Osteoblast (primary cell): ENCODE data around the gene TGFB1. TPM values are rescaled to one million over a fixed set of nuclear protein-coding genes. Genes with fewer than 3 reads are reported as not detected.

Source experiments
- DNase-seq: peaks from one replicate; pipeline ENCODE4 v3.0.0; 2011; ENCODE audit warnings: low spot score, mixed read lengths; ENCODE audit not compliant: insufficient read length; ENCODE audit errors: missing footprints
- H2AFZ ChIP-seq: 2 replicates; pipeline ENCODE4 v1.6.0; 2011; ENCODE audit warnings: mild to moderate bottlenecking, low read length
- H3K27ac ChIP-seq: 2 replicates; pipeline ENCODE4 v1.5.1; 2011; ENCODE audit warnings: mild to moderate bottlenecking, low read depth, low read length, moderate library complexity
- H3K27me3 ChIP-seq: 2 replicates; pipeline ENCODE4 v1.6.0; 2012; ENCODE audit warnings: mild to moderate bottlenecking, control low read depth, inconsistent platforms, low read length, moderate library complexity; ENCODE audit not compliant: insufficient read depth
- H3K36me3 ChIP-seq: 2 replicates; pipeline ENCODE4 v1.5.1; 2011; ENCODE audit warnings: mild to moderate bottlenecking, low read length, control low read depth, moderate library complexity; ENCODE audit not compliant: insufficient read depth
- H3K4me1 ChIP-seq: 2 replicates; pipeline ENCODE4 v1.5.1; 2011; ENCODE audit warnings: mild to moderate bottlenecking, low read length, control low read depth, moderate library complexity; ENCODE audit not compliant: insufficient read depth
- H3K4me2 ChIP-seq: 2 replicates; pipeline ENCODE4 v1.6.0; 2011; ENCODE audit warnings: mild to moderate bottlenecking, low read length; ENCODE audit not compliant: insufficient read depth
- H3K4me3 ChIP-seq: fragments of 200-600 bp; sonication (generic); 3 replicates; pipeline ENCODE4 v1.5.1; 2012; ENCODE audit warnings: mild to moderate bottlenecking, low read length, inconsistent platforms; ENCODE audit not compliant: insufficient read depth
- H3K79me2 ChIP-seq: 2 replicates; pipeline ENCODE4 v1.6.0; 2012; ENCODE audit warnings: mild to moderate bottlenecking, low read length, control low read depth, inconsistent platforms; ENCODE audit not compliant: insufficient read depth
- H3K9me3 ChIP-seq: 2 replicates; pipeline ENCODE4 v1.5.1; 2011; ENCODE audit warnings: low read depth, low read length, control low read depth
- H4K20me1 ChIP-seq: 2 replicates; pipeline ENCODE4 v1.6.0; 2012; ENCODE audit warnings: mild to moderate bottlenecking, low read length, control low read depth; ENCODE audit not compliant: insufficient read depth
- total RNA-seq: library from RNA; depleted of rRNA; stranded (reverse); fragments of >200 nt; gene quantifications from 2 replicates; pipeline ENCODE4 v1.2.3, GENCODE V29; 2012
- TF ChIP-seq, protein P1 (sequence below): IDR thresholded peaks from 2 replicates; pipeline ENCODE4 v1.5.1; 2011; ENCODE audit warnings: mild to moderate bottlenecking, low read depth, low read length, moderate library complexity; ENCODE audit errors: extremely low read depth

TGFB1 gene
- total RNA-seq, 1 donor: 17.4 TPM

DNA sequence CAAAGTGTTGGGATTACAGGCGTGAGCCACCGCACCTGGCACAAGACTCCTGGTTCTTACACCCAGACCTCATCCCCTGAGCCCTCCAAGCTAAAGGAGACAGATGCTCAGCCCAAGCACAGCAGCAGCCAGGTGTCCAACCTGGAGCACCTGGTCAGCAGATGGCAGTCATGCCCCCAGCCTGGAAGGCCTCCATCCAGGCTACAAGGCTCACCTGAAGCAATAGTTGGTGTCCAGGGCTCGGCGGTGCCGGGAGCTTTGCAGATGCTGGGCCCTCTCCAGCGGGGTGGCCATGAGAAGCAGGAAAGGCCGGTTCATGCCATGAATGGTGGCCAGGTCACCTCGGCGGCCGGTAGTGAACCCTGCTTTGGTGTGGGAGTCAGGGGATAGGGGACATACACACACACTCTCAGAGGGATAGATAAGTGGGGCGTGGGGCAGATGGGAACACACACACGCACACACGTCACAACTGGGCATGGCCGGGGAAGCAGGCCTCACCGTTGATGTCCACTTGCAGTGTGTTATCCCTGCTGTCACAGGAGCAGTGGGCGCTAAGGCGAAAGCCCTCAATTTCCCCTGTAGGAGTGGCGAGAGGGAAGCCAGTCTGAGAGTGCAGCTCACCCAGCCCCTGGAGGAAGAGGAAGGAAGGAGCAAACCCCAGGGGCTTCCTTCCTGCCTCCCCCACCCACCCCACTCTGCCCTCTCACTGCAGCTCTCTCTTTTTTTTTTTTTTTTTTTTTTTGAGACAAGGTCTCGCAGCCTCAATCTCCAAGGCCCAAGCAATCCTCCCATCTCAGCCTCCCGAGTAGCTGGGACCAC lies 11.8 kb downstream of the TGFB1 start:
- no peak for DNase-seq
- Histone ChIP-seq H3K4me3 (no peak overlapping the region), H2AFZ (no peak overlapping the region), H3K36me3 (peaks cover 59% of the 10 kb centered on the region), H3K4me1 (no peaks in the 10 kb centered on the region), H3K79me2 (peaks cover 22% of the 10 kb centered on the region), H3K27me3 (no peaks in the 10 kb centered on the region), H3K9me3 (no peaks in the 10 kb centered on the region), H3K4me2 (no peak overlapping the region), H4K20me1 (peaks cover 23% of the 10 kb centered on the region), H3K27ac (no peak overlapping the region)
- TF ChIP-seq, protein P1, sequence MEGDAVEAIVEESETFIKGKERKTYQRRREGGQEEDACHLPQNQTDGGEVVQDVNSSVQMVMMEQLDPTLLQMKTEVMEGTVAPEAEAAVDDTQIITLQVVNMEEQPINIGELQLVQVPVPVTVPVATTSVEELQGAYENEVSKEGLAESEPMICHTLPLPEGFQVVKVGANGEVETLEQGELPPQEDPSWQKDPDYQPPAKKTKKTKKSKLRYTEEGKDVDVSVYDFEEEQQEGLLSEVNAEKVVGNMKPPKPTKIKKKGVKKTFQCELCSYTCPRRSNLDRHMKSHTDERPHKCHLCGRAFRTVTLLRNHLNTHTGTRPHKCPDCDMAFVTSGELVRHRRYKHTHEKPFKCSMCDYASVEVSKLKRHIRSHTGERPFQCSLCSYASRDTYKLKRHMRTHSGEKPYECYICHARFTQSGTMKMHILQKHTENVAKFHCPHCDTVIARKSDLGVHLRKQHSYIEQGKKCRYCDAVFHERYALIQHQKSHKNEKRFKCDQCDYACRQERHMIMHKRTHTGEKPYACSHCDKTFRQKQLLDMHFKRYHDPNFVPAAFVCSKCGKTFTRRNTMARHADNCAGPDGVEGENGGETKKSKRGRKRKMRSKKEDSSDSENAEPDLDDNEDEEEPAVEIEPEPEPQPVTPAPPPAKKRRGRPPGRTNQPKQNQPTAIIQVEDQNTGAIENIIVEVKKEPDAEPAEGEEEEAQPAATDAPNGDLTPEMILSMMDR: no peak

DNA sequence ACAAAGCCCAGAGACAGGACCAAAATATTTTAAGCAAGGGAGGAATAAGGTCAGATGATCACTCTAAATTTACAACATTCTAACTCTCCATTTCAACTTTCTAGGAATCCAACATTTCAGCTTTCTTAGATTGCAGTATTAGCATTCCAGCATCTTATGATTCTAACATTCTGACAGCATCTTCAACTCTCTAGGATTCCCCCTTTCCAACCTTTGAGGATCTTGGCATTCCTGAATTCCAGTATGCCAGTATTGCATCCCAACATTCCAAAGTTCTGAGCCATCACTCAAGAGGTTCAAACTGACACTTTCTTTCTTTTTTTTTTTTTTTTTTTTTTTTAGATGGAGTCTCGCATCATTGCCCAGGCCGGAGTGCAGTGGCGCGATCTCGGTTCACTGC lies 13.8 kb downstream of the TGFB1 start:
- no peak overlapping the region for H3K4me3 ChIP-seq
- H3K36me3 ChIP-seq: peaks cover 57% of the 10 kb centered on the region
- TF ChIP-seq, protein P1: no peak
- peak; percentile 87 for DNase-seq
- H3K27ac ChIP-seq: no peak overlapping the region
- H3K4me2 ChIP-seq: no peak overlapping the region
- H3K4me1 ChIP-seq: no peaks in the 10 kb centered on the region
- H2AFZ ChIP-seq: no peak overlapping the region
- no peaks in the 10 kb centered on the region for H3K27me3 ChIP-seq
- peaks cover 21% of the 10 kb centered on the region for H3K79me2 ChIP-seq
- H4K20me1 ChIP-seq: peaks cover 22% of the 10 kb centered on the region
- H3K9me3 ChIP-seq: no peaks in the 10 kb centered on the region

- Histone ChIP-seq H3K27ac (no peak overlapping the region), H4K20me1 (peaks cover 4% of the 10 kb centered on the region), H3K4me3 (no peak overlapping the region), H3K27me3 (no peaks in the 10 kb centered on the region), H3K4me2 (no peak overlapping the region), H2AFZ (no peak overlapping the region), H3K4me1 (no peaks in the 10 kb centered on the region), H3K36me3 (peaks cover 53% of the 10 kb centered on the region), H3K79me2 (peaks cover 13% of the 10 kb centered on the region), H3K9me3 (no peaks in the 10 kb centered on the region)
- TF ChIP-seq, protein P1: no peak
- peak; percentile 78 for DNase-seq
Measured at GRCh38 chr19:41335467-41335866, 18.3 kb downstream of the TGFB1 start.

- no peak overlapping the region for H3K4me2 ChIP-seq
- peaks cover 13% of the 10 kb centered on the region for H3K79me2 ChIP-seq
- peaks cover 57% of the 10 kb centered on the region for H3K36me3 ChIP-seq
- H3K4me1 ChIP-seq: no peaks in the 10 kb centered on the region
- DNase-seq: no peak
- H3K27me3 ChIP-seq: no peaks in the 10 kb centered on the region
- TF ChIP-seq, protein P1: no peak
- H3K4me3 ChIP-seq: no peak overlapping the region
- no peak overlapping the region for H3K27ac ChIP-seq
- peaks cover 2% of the 10 kb centered on the region for H4K20me1 ChIP-seq
- H2AFZ ChIP-seq: no peak overlapping the region
- H3K9me3 ChIP-seq: no peaks in the 10 kb centered on the region
Measured at GRCh38 chr19:41334793-41335192, 18.9 kb downstream of the TGFB1 start.
